Measurements from ENCODE around the gene HLA-A. TPM values are rescaled to one million over a fixed set of nuclear protein-coding genes. Genes with fewer than 3 reads are reported as not detected.
"Not testable (repeated sequence)": the region's sequence is repeated elsewhere in the genome, so short reads cannot be mapped to it uniquely, and the experiment has no call there.

The HLA-A gene
- total RNA-seq, 1 donor from 2014 or later, result 2,396 TPM

DNA sequence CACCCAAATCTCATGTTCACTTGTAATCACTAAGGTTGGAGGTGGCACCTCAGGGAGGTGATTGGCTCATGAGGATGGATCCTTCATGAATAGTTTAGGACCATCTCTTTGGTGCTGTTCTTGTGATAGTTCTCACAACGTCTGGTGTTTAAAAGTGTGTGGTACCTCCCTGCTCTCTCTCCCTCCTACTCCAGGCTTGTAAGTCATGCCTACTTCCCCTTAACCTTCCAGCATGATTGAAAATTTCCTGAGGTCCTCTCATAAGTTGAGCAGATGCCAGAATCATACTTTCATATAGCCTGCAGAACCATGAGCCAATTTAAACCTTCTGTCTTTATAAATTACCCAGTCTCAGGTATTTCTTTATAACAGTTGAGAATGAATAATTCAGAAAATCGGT, 16.6 kb downstream of the HLA-A start:
- intact Hi-C loops (cut with micrococcal nuclease), result no loop called here

DNA sequence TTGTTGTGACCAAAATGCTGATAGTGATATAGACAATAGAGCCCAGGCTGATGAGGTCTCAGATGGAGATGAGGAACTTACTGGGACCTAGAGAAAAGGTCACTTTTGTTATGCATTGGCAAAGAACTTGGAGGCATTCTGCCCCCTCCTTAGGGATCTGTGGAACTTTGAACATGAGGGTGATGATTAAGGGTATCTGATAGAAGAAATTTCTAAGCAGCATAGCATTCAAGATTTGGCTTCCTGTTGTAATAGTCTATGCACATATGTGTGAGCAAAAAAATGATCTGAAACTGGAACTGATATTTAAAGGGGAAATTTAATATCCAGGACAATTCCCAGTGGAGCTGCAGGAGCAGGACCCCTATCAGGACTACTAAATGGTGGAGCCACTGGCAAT, 17.1 kb downstream of the HLA-A start:
- intact Hi-C loops (cut with micrococcal nuclease), result no loop called here

DNA sequence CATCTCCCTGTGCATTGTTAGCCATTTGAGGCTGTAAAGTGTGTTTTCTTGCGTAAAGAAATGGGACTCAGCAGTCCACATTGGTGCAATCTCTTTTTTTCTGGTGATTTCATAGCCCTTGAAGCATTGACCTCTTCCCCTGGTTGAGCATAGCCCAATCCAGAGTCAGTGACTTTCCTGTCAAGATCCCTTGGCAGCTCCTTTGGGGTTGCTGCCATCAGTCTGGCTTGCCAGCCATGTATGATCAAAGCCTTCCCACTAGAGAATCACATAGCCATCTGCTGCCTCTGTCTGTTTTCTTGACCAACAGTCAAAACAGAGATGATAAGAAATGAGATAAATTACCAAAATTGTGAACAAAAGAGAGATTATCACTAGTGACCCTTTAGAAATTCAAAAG, 19.6 kb downstream of the HLA-A start:
- intact Hi-C loops (cut with micrococcal nuclease), result loop anchor here (10.0 kb wide), 3 partner anchors 363 to 1313 kb away; partner anchors contain the start of genes HLA-C, TRIM39 and TUBB

DNA sequence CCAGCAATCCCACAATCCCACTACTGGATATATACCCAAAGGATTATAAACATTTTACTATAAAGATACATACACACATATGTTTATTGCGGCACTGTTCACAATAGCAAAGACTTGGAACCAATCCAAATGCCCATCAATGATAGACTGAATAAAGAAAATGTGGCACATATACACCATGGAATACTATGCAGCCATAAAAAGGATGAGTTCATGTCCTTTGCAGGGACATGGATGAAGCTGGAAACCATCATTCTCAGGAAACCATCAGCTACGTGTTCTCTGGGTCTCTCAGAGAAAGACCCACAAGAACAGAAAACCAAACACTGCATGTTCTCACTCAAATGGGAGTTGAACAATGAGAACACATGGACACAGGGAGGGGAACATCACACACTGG, 21.4 kb downstream of the HLA-A start:
- intact Hi-C loops (cut with micrococcal nuclease), result loop anchor here (1.0 to 10.0 kb wide), 5 partner anchors 97 to 1311 kb away; partner anchors contain the start of genes HLA-C, TRIM39 and TUBB

DNA sequence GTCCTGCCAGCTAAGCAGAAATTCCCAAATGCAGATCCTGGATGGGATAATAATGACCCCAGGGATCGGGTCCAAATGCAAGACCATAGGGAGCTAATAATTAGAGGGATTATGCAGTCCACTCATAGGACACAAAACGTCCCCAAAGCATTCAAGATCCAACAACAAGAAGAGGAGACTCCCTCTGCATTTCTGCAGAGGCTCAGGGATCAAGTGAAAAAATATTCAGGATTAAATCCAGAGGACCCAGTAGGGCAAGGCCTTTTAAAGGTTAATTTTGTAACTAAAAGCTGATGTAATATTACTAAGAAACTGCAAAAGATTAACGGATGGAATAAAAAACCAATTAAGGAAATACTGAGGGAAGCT, 22.2 kb downstream of the HLA-A start:
- intact Hi-C loops (cut with micrococcal nuclease), result loop anchor here (1.0 to 10.0 kb wide), 5 partner anchors 96 to 1310 kb away; partner anchors contain the start of genes HLA-C, TRIM39 and TUBB

DNA sequence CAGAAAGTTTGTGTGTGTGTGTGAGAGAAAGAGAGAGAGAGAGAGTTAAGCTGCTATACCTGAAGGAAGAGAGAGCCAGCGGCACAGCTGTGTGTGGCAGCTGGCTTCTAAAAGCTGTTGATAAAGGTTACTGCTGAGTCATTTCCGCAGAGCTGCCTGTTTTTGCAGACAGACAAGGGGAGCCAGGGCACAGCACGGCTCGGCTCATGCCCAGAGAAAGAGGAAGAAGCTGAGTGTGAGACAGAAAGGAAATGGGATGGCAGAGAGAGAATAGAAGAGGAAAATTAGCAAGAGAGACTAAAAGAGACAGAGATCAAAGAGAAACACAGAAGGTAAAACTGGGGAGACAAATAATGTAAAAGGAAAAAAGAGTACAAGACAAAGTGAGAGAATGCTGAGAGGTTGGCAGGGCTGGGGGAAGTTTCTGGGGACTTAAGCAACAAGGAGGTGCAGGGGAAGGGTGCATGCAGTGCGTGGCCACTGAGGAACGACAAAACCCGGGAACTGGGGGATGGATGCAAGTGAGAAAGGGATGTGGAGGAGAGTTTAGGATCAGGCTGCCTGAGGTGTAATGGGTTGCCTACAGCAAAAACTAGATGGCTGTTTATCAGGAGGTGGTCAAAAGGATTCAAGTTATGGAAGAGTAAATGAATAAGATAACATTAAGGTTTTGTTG, 22.7 kb downstream of the HLA-A start:
- intact Hi-C loops (cut with micrococcal nuclease), result loop anchor here (1.0 to 10.0 kb wide), 12 partner anchors 23 to 1310 kb away; partner anchors contain the start of genes HLA-A, HLA-C, PPP1R11 and TRIM26

DNA sequence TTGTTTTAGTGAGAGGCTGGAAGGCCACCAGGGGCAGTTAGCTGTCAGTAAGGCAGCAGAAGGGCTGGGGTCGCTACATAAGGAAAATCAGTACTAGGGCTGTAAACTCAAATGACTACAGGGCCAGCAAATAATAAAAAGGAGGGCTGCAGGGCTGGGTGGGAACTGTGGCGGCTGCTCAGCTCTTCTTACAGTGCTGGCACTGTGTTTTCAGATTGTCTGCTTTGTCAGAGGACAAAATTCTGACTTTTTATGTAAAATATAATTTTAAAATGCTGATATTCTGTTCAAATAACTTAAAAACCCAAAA, 23.2 kb downstream of the HLA-A start:
- intact Hi-C loops (cut with micrococcal nuclease), result loop anchor here (1.0 to 10.0 kb wide), 11 partner anchors 23 to 1309 kb away; partner anchors contain the start of genes HLA-A, HLA-C, PPP1R11 and TRIM26

DNA sequence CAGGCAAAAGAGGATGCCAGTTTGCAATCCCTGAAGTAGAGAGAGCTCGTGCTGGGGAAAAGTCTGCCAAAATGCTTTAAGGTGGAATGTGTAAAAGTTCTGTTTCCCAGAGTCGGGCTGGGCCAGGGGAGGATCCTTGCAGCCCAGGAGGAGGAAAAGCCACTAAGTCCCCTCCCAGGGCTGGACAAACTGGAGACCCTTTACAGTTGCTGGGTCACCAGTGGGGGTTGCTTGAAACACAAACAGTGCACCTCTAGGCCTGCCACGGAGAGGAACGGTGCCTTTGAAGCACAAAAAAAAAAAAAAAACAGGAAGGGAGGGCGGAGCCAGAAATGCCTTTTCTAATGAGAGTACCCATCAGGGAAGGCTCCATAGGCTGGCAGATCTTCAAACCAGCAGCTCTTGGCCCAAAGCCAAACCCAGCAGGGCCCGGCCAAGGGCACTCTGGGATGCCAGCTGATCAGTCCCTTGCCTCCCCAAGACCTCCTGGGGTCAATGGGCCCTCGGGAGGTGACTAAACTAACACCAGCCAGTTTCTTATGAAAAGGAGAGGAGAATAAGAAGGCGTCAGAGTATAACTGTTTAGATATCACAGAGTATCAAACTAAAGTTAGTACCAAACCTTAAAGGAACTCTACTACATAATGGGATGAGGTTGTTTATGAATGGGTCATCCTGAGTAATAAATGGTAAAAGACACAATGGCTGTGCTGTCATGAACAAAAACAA, 23.7 kb downstream of the HLA-A start:
- intact Hi-C loops (cut with micrococcal nuclease), result loop anchor here (1.0 to 10.0 kb wide), 16 partner anchors 10 to 1309 kb away; partner anchors contain the start of genes HLA-A, HLA-C, PPP1R11 and TRIM26

DNA sequence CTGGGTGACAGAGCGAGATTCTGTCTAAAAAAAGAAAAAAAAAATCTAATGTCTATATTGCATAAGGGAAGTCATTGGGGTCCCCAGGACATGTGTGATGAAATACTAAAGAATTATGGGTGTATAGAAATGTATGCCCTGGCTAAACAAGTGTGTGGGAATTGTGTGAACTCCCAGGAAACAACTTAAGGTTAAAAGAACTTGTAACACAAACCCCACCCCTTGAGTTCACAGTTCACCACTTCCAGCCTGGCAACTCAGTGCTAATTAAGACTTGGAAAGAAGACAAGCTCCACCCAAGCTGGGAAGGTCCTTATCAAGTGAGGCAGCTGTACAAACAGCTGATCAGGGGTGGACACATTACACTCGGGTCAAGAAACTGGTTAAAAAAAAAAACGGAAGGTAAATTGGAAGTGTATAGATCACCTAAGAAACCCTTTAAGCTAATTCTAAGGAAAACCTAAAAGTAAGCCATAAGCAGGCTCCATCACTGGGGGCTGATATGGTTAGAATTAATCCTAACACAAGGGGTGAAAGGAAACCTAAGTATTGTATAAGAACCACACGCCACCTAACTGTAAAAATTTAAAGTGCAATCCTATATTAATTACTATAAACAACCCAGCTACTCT, 25.2 kb downstream of the HLA-A start:
- intact Hi-C loops (cut with micrococcal nuclease), result loop anchor here (2.0 to 10.0 kb wide), 9 partner anchors 45 to 1307 kb away; partner anchors contain the start of genes HLA-C, TRIM26, TRIM39 and TUBB

DNA sequence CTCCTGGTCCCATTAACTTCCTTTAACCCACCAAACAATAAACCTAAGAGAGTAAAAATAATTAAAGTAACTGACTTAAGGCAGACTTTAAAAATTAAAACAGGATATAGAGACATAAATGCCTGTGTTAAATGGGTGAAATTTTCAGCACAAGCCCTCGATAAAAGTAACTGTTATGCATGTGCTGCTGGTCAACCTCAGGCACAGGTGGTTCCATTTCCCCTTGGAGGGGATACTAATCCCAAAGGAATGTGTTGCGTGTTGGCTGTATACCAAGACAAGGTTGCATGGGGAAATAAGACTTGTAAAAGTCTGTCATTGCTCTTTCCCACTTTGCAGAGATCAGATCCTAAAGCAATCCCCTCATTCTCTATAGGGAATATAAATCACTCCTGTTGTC, 25.8 kb downstream of the HLA-A start:
- intact Hi-C loops (cut with micrococcal nuclease), result loop anchor here (5.0 to 10.0 kb wide), 7 partner anchors 134 to 1307 kb away; partner anchors contain the start of genes HLA-C, TRIM26, TRIM39 and TUBB

DNA sequence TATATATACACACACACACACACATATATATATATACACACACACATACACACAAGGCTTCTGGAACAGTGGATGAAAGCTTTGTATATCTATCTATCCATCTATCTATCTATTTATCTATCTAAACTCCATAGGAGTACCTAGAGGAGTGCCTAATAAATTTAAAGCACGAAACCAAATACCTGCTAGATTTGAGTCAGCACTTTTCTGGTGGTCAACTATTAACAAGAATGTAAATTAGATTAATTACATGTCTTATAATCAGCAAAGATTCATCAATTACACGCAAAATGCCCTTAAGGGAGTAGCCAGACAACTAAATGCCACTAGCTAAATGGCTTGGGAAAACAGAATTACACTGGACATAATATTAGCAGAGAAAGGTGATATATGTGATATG, 26.6 kb downstream of the HLA-A start:
- intact Hi-C loops (cut with micrococcal nuclease), result loop anchor here (5.0 to 10.0 kb wide), 7 partner anchors 133 to 1306 kb away; partner anchors contain the start of genes HLA-C, TRIM26, TRIM39 and TUBB

DNA sequence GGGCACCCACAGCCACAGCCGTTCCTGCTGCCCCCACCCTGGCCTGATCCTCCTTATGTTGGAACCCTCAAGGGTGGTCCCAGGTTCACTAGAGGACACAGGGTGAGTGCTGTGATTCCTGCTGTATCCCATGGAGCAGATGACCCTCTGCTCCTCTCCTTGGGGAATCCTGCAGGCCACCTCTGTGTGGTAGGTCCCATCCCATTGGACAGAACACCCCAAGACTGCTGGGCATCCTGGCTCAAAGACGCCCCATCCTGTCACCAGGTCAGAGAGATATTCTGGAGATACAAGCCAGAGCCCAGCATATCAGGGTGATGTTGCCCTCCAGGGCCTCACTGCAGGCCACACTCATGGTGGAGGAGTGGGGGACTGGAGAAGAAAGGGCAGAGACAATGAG, 28.4 kb downstream of the HLA-A start:
- intact Hi-C loops (cut with micrococcal nuclease), result no loop called here

DNA sequence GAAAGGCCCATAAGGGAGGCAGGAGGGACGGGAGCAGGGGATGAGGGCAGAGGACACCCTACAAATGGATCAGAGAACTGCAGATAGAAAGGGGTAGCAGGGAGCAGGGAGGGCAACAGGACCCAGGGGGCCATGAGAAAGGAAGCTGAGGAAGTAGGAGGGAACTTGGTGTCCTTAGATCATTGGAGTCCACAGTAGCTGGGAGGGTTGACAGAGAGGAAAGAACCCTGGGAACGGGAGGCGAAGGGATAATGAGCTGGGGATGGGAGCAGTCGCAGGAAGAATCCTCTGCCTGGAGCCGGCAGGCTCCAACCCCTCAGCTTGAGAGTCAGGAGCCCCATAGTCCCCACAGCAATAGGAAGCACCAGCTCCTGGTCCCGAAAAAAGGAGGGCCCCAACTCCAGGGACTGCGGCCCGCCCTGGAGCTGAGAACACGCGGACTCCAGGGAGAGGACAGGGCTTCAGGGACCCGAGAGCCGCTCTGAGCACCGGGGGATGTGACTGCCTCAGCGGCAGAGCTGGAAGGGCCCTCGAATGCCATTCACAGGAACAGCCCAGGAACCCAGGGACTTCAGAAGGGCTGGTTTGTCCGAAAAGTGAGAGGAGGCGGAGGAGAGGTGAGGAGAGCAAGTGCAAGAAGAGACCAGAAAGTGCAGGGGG, 32.7 kb downstream of the HLA-A start:
- intact Hi-C loops (cut with micrococcal nuclease), result no loop called here

DNA sequence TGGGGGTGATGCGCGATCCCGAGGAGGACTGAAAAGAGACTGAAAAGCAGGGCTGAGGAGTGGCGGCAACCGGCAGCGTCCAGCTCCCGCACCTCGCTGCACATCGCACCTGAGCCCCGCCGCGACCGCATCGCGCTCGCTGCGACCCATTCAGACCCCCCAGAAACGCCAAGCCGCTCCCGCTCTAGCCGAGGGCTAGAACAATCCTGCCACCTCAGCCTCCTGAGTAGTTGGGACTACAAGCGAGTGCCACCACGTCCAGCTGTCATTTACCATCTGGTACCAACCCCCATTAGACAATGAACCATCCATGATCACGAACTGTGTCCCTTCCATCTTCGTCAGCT, 33.2 kb downstream of the HLA-A start:
- intact Hi-C loops (cut with micrococcal nuclease), result no loop called here

DNA sequence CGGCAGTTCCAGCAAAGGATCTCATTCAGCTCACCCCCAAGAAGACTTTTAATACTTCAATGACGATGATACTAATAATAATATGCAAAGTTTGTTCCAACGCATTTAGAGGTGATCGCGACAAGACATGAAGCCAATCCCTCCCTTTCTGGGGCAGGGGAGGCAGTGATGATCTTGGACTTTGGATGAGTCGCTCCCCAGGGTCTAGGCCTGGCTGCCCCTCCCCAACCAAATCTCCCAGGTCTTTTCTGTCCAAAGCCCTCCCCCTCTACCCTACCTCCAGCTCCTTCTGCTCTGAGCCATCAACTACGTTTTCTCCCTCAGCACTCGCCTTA, 33.9 kb downstream of the HLA-A start:
- intact Hi-C loops (cut with micrococcal nuclease), result loop anchor here (1.0 to 2.0 kb wide), 3 partner anchors 10 to 49 kb away; partner anchors contain the start of gene HLA-A

DNA sequence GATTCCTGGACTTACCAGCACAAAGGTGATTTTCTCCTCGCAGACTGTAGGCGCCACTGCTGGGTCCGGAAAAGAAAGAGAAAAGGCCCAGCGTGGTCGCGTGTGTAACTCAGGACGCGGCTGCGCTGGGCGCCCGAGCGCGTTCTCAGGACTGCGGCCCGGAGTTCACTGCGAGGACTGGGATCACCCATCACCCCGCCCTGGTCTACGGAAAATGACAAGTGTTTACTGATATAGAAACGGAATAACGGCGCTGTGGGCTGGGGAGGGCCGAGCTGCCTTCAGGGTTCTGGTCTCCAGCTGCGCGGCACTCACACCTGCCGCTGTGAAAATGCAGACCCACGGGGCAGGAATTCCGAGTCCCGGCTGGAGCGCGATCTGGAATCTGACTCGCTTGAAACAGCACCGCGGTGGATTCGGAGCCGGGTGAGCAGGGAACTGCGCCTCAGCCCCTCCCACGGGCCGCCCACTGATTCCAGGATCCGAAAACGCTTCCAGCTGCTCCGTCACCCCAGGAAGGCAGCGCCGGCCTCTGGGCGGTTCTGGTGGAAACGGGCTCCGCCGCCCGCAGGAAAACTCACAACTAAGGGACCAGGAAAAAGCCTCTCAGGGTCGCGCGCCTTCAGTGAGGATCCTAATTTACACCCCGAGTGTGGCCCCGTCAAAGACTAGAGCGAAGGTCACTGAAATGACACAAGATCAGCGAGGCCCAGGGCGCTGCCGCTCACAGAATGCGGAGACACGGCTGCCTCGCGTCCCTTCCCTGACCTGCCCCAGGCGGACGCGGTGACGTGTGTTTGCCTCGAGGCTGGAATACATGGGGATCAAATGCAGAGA, 34.5 kb downstream of the HLA-A start:
- intact Hi-C loops (cut with micrococcal nuclease), result loop anchor here (1.0 to 2.0 kb wide), 3 partner anchors 11 to 50 kb away; partner anchors contain the start of gene HLA-A

DNA sequence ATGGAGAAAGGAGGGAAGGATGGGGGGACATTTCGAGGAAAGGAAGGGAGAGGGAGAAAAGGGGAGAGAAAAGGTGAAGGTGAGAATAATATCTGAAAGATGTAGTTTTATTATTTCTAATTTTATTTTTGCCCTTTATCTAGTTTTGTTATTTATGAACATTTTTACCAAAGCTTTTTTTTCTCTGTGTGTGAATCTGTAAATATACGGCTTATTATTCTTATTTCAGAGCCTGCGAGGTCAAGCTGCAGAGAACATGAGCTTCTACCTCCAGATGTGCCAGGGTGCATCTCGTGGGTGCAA, 35.0 kb downstream of the HLA-A start:
- intact Hi-C loops (cut with micrococcal nuclease), result loop anchor here (2.0 kb wide), 2 partner anchors 35 to 51 kb away; partner anchors contain the start of gene HLA-A

DNA sequence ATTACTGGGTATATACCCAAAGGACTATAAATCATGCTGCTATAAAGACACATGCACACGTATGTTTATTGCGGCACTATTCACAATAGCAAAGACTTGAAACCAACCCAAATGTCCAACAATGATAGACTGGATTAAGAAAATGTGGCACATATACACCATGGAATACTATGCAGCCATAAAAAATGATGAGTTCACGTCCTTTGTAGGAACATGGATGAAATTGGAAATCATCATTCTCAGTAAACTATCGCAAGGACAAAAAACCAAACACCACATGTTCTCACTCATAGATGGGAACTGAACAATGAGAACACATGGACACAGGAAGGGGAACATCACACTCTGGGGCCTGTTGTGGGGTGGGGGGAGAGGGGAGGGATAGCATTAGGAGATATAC, 37.7 kb downstream of the HLA-A start:
- intact Hi-C loops (cut with micrococcal nuclease), result not testable (repeated sequence)

DNA sequence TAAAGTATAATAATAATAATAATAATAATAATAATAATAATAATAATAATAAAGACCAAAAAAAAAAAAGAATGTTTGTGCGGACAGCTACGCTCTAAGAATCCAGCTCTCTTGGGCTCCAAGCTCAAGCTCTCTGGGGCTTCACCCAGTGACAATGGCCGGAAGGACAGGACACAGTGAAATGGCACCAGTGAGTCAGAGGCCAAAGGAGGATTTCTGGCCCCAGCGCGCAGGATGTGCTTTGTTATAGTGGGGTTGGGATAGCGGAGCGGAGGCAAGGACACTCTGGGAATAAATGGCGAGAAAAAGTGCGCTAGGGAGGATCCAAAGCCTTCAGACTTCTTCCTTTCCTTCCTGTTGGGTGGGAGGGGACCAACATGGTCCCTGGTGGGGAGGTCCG, 38.2 kb downstream of the HLA-A start:
- intact Hi-C loops (cut with micrococcal nuclease), result no loop called here

DNA sequence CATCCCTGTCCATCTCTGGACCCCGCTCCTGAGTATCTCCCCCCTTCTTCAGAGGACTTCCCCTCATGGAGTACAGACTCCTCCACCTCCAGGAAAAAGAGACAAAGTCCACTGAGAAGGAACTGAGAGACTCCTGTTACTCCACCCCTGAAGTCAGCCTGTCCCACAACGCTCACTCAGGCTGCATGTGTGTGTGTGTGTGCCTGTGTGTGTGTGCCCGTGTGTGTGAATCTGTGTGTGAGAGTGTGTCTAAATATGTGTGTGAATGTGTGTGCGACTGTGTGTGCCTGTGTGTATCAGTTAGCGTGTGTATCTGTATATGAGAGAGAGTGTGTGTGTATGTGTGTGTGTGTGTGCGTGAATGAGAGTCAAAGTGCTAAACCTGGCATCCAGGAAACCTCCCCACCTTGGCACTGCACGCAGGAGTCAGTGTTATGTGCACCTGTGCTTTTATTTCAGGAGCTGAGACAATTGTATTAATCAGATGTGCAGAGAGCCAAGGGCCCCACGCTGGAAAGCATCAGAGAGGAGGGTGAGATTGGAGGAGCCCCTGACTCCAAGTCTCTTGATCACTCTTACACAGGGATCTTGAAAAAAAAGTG, 39.0 kb downstream of the HLA-A start:
- intact Hi-C loops (cut with micrococcal nuclease), result no loop called here
